Measurements from ENCODE around the gene CD300LD.

DNA sequence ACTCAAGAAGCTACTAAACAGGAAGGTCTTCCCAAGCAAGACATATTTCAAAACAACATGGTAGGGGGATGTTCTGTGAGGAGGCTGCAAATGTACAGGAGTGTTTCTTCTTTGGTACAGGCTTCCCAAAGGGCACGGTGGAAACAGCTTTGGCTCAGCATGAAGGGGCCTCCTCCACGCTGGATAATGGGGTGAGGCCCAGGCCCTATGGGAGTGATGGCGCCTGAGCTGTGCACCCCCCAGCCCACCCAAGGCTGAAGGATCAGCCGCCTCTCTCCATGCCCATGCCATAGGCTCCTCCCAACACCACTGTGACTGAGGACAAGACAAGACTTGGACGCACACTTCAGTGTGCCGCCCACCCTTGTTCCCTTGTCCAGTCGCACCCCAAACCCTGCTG lies 24.6 kb upstream of the CD300LD start:
- TF ChIP-seq SP2 (tag by site-specific recombination; IDR thresholded peaks at IDR 0.05): no peak
- no peak for TF ChIP-seq ZSCAN23 (tag by site-specific recombination; IDR thresholded peaks at IDR 0.05)
- TF ChIP-seq ZBTB1 (tag by site-specific recombination; IDR thresholded peaks at IDR 0.05): no peak
- no peak for TF ChIP-seq GLIS1 (tag by site-specific recombination; IDR thresholded peaks at IDR 0.05)
- TF ChIP-seq ZNF610 (tag by site-specific recombination; IDR thresholded peaks at IDR 0.05; ENCODE audit: borderline replicate concordance): no peak

Measured in HEK293 (cell line).